Ovary (tissue), 3 donors: ENCODE measurements around the gene TNFRSF17.

Source experiments
- CTCF ChIP-seq, 3 donors: fragments of 450-650 bp in 2 of 3; fragments of 200-600 bp in 1 of 3; IDR thresholded peaks; one replicate each; pipeline versions ENCODE4 v1.5.1 to v1.8.0; 2016 to 2022; ENCODE audit warnings: antibody characterized with exemption in 3 of 3, mild to moderate bottlenecking in 1 of 3
- EP300 ChIP-seq: sonication (generic); formaldehyde crosslinking; IDR thresholded peaks from one replicate; pipeline ENCODE4 v1.6.1; 2017; ENCODE audit warnings: antibody characterized with exemption
- POLR2A ChIP-seq: fragments of 450-650 bp; IDR thresholded peaks from one replicate; pipeline ENCODE4 v1.6.1; 2017; ENCODE audit warnings: antibody characterized with exemption, mild to moderate bottlenecking, moderate library complexity
- donor health status: DM: no; HTN: no; CAD: no.

- TF ChIP-seq CTCF (IDR thresholded peaks at IDR 0.05) (no peak), POLR2A (no peak), EP300 (no peak)
Observed at GRCh38 chr16:11994143-11995119, 29.4 kb downstream of the TNFRSF17 start.
